ENCODE results near the gene TNIK.

TNIK gene

DNA sequence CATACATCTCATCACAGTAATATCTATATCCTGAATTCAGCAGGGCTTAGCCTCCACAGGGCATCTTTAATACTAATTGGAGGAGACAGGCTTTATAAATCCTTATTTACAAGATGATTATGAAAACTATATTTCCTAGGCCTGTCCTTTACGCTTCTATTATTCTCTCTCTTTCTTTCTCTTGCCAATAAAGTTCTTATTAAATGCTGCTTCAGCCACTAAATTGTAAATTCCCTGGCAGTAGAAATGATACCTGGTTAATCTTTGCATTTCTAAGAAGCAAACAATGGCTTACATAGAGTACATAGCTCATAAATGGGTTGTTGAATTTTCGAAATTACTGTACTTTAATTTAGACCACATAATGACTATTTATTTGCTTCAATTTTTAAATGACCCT lies 43.5 kb downstream of the TNIK start:
- DNase-seq (ENCODE audit: low read depth) = no peak

DNA sequence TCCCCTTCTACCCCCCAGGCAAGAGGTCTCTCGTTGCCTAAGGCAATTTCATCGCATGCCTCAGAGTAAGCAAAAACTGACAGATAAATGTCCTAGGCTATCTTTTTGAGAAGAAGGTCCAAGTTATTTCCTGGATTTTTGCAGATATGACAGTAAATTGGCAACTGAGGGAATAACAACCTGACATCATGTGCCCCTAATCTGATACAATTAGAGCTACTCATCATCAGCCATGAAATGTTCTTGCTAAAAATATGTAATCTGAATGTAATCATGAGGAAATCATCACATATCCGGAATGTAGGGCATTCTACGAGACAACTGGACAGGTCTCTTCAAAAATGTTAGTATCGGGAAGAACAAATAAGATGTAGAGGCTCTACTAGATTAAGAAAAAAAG lies 44.1 kb downstream of the TNIK start:
- peak; percentile 18 for DNase-seq (ENCODE audit: low read depth)

DNA sequence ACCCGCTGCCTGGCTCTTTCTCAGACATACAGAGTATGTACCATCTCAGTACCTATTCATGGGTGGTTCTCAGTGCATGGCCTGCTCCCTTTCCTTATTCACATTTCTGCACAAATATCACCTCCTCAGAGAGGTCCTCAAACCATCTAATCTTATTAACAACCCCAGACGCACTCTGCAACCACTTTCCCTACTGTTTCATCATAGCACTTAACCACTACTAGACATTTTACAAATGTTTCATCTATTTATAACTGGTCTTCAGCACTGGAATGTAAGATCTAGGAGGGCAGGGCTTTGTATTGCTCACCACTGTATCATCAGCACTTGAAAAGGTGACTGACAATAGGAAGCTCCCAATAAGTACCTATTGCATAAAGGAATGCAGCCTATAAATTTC lies 45.1 kb downstream of the TNIK start:
- peak; percentile 79 for DNase-seq (ENCODE audit: low read depth)

DNA sequence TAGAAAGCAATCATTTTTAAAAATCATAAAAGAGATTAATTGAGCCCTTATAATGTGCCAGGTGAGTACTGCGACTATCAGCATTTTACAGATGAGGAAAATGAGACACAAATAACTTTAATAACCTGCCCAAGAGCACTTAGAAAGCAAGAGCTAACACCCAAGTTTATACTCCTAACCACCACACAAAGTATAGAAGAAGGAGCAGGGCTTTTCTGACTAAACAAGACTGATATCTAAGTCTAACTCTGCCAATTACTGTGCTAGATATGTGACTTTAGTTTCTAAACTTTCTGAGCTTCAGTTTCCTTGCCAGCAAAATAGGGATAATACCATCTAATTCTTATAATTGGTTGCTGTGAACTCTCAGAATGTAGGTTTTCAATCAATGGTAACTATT lies 47.7 kb downstream of the TNIK start:
- DNase-seq (ENCODE audit: low read depth) = no peak

DNA sequence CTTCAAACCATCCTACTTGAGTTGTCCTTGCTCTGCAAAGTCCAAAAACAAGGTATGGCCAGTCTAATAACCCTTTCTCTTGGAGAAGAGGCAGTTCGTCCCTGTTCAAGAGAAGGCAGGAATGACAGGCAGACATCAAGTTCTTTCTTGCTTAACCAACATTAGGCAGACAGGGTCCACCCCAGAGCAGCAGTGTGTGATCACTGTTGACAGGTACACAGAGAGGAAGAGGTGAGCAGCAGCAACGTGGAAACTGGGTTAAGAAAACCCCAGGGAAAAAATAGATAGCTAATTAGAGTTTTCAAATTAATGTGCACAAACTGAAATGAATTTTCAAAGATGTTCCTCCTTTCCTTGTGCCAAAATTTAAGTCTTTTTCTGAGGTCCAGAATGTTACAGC lies 48.2 kb downstream of the TNIK start:
- no peak for DNase-seq (ENCODE audit: low read depth)

DNA sequence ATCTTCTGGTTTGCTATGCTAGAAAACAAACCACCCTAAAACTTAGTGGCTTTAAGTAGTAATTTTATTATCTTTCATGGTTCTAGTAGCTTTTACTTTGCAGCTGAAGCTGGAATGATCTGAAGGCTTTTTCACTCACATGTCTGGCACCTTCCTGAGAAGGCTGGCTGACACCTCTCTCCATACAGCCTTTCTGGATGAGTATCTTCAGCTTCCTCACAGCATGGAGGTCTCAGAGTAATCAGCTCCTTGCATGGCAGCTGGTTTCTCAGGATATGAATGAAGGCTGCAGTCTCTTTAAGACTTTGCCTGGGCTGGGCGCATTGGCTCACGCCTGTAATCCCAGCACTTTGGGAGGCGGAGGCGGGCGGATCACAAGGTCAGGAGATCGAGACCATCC lies 50.0 kb downstream of the TNIK start:
- no peak for DNase-seq (ENCODE audit: low read depth)

DNA sequence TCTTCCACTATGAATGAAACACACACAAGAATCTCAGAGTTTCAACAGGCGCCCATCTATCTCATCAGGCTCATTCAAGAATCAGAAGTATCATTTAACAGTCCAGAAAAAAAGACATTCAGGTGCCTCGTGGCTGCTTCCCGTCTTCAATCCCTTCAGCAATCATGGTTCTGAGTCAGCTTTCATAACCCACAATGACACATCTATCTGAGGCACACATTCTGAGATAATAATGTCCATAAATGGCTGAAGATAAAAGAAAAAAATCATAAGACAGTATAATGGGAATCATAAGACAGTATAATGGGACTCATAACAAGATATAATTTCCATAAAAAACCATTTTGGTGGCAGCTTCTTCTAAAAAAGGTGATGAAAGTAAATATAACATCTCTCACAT lies 52.4 kb downstream of the TNIK start:
- peak; percentile 76 for DNase-seq (ENCODE audit: low read depth)

DNA sequence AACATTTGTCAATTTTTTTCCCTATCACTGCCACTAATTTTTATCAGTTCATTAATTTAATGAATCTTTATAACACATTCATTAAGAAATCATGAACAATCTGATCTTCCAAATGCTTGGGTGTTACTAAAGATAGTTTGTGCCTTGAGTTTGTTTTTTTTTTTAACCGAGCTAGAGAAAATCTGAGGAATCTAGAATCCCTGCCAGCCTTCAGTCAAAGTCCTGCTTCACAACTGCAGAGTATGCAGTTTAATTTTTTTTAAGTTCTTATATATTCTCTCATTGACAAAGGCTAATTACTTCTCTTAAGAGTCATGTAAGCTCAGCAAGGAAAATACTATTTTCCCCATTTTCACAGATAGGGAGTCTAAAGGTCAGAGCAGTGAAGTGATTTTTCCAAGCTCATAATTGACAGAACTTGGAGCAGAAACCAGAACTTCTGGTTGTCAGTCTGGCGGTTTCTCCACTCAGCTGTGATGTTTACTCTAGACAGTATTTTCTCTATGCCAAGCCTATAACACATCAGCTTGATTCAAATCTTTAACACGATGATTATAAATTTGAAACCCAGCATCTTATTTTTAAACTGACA lies 55.7 kb downstream of the TNIK start:
- peak; percentile 54 for DNase-seq (ENCODE audit: low read depth)

DNA sequence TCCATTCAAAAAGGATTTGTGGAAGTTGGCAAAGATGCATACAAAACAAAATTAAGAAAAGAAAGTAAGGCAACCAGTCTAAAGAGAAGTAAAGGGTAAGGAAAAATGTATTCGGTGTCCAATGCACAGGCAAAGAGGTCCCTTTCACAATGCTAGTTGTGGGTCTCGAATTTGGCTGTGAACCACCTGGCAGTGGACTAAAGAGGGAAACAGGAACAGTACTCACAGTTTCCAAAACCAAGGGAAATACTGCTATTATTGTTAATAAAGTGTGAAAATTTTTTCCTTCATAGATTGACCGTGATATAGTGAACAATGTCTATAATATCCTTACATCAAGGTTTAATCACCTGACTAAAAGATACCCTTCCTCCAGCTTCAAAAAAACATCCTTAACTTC lies 57.9 kb downstream of the TNIK start:
- no peak for DNase-seq (ENCODE audit: low read depth)

DNA sequence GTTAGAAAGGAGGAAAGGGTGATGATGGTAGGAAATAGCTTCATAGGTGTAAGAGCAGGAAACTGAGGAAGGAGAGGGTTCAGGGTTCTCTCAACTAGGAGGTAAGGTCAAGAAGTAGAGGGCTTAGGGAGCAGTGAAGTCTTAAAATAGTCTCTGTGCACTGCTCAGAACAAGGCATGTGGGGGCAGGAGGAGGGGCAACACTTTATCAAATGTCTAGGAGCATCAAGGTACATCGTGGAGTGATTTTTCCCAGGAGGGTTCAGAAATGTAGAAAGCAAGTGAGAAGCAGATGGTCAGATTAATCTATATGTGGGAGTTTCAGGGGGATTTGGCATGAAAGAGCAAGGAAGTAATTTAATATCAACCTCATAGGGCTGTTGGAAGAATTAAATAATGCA lies 58.8 kb downstream of the TNIK start:
- no peak for DNase-seq (ENCODE audit: low read depth)

DNA sequence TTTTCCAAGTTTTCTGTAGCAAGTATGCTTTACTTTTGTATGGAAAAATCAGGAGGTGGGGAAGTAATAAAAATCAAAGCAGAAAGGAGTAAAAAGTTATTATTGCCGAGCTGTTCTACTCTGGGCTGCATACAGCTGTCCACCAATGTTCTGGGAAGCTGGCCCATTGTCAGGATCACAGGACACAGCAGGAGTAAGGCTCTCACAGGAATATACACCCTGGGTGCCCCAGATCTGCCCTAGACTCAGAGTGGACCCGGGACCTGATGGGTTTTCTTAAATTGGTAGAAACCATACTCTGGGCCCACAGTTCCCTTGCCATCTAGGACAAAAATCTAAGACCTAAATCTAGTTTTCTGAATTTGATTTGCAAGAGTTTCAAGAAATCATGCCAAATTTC lies 60.4 kb downstream of the TNIK start:
- no peak for DNase-seq (ENCODE audit: low read depth)

DNA sequence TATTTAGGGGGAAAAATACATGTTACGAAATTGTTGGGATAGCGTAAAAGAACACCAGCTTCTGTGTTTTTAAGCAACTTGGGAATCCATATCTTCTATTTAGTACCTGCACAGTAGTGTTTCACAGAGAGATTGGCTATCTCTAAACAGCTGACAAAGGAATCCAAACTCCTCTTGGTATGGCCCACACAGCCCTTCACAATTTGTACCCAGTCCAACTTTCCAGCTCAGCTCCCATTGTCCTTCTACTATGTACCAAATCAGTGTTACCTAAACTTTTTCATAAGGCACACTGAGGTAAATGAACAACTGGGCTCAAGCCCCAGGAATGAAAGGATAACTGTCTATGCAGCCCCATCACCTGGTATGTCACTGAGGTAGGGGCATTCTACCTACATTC lies 61.9 kb downstream of the TNIK start:
- DNase-seq (ENCODE audit: low read depth) = no peak

DNA sequence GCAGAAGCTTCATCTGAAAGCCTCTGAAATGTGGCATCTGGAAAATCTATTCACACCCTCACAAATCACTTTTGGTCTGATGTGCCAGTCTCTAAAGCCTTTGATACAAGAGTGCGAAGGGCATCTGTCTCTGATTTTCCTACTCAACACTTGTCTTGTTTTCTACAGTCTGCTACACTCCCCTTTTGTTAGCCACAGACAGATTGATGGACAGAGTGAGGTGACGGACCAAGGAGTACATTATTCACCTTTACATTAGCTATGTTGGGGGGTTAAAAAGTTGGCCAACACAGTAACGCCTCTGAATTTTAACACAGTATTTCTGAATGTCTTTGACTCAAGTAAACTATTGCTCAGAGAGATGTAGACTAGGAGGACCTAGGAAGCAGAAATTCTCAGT lies 63.1 kb downstream of the TNIK start:
- no peak for DNase-seq (ENCODE audit: low read depth)

DNA sequence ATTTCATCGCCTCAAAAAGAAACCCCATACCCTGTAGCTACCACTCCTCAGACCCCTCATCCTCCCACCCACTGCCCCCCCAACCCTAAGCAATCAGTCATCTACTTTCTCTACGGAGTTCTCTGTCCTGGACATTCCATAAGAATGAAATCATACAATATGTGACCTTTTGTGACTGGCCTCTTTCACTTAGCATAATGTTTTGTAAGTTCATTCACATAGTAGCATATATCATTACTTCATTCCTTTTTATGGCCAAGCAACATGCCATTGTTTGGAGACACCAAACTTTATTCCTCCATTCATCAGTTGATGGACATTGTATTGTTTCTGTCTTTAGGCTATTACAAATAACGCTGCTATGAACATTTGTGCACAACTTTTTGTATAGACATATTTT lies 64.2 kb downstream of the TNIK start:
- peak; percentile 52 for DNase-seq (ENCODE audit: low read depth)

DNA sequence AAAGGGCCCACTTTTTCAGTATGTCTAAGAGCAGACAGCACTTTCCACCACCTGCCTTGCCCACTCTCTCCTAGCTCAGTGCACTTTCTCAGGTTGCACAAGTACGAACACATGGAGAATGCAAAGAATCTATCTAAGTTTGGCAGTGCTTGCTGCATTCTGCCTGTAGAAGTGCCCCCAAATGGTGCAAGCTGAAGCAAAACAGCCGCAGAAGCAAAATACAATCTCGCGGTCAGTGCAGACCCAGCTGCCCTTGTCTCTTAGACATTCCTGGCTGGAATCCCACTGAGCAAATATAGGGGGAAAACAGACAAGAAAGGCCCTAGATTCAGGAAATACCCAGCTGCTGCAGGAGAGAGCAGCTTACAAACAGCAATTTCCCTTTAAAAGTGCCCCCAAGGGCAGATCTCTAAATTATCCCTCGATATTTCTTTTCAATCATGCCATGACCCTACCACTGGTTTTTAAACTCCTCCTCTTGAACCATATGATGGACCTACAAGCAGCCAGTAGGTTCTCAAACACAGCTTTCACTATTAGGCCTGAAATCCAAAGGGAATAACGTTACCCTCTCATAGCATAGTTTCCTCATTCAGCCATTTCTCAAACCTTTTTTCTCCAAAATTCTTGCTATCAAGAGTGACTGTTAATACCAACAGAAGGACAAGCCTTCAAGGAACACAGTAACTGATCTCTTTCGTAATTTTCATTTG lies 67.0 kb downstream of the TNIK start:
- DNase-seq (ENCODE audit: low read depth) = no peak

DNA sequence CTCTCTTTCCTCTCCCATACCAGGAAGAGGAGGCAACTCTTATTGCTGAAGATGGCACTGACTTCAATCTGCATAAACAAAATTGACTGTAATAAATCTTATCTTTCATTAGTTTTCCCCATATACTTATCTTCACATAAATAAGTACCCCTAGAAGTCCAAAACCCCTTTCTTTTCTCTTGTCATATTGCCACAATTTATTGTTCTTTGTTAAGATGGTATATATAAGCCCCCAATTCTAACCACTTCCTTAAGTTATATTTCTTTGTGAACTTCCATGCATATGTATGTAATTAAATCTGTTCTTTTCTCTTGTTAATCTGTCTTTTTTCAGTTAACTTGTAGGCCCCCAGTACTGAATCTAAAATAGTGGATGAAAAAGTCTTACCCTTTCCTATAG lies 68.8 kb downstream of the TNIK start:
- no peak for DNase-seq (ENCODE audit: low read depth)

DNA sequence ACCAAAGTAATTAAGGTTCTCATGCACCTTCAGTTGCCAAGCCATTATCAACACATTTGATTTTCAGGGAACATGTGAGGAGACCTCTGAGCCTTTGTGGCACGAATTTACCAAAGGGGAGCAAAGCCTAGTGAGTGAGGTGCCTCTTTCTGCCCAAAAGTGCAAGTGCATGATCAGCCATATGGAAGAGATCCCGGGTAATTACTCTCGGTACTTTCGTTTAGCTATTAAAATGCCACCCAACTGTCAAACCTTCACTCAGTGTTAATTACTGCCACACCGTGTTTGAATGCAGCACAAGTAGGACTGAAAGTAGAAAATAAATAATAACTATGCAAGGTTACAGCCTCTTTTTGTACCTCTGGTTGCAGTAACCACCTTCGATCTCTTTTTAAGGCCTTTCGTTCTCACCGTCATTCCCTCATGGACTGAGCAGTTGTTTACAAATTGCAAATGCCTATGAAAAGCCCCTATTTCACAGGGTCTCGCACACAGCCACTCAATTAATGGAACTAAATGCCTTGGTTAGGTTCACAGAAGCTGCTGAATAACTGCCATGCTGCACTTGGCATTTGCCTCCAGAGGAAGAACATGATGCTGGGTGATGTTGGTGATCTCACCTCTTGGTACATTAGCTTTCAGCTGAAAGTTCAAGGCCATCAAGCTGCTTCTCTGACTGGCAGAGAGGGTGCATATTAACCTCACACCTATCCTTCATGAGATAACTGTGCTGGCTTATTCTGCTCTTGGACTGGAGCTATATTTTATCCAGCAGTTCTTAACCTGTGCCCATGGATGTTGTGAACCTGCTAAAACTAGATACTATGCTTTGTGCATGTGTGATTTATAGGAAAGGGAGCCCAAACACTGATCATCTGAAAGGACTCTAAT lies 69.9 kb downstream of the TNIK start:
- DNase-seq (ENCODE audit: low read depth) = no peak

DNA sequence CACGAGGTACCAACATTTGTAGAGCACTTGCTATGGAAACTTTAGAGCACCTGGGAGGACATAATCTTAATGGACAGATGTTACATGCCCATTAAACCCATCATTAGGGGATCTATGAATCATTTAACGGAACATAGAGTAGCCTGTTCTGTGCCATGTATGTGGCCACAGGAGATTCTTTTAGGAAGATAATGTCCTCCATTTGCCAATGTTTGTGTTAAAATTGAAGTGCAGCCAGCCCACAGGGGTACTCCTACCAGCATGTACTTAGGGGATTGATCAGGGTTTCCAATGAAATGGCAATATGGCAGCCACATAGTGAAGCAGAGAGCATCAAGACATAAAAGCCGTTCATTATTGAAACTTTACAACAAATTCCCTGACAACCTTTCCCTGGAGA lies 70.7 kb downstream of the TNIK start:
- no peak for DNase-seq (ENCODE audit: low read depth)

DNA sequence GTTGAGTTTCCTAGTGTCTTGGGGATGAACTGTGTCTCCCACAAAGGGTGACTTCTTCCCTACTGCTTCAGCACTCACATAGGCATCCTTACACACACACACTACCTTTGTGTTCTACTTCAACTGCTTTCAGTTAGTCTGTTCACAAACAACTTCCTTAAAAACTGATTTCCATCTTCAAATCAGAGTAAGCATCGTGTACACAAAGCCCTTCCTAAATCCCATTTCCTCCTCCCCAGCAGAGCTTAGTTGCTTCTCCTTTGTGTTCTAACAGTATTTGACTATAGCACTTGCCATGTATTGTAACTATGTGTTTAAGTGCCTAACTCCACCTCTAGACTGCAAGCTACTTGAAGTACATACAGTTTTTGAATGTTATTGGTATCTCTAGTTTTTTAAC lies 71.7 kb downstream of the TNIK start:
- DNase-seq (ENCODE audit: low read depth) = no peak

DNA sequence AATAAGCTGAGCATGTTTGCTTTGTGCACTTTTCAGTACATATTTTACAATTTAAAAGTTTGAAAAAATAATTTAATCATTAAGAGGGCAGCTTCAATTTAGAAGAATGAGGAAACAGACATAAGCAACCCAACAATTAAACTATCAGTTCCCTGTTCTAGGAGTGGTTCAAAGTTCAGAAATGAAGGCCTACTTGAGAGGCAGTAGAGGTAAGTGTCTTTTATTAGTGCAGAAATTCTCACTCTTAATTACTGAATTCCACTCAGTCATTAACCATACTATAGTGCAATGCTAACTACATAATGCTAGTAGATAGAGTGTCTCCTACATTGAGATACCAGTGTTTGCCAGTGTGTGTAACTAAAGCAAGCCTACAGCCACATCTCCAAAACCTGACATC lies 73.1 kb downstream of the TNIK start:
- DNase-seq (ENCODE audit: low read depth) = no peak

DNA sequence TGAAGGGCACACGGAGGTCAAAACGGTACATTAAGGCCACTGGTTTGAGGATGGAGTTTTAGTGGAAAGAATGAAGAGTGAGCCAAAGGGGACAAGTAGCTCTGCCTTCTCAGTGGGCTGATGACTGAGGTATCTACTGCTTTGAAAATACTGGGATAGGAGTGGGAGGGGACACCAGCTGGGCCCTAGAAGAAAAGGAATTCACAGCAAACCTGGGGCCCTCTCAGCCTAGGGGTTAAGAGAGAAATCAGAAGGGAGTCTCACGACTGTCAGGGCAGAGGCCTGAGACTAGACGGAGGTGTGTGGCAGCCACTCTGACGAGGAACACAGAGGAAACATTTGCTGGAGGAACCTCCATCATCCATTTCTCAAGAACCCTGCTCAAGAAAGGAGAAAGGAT lies 75.1 kb downstream of the TNIK start:
- no peak for DNase-seq (ENCODE audit: low read depth)

DNA sequence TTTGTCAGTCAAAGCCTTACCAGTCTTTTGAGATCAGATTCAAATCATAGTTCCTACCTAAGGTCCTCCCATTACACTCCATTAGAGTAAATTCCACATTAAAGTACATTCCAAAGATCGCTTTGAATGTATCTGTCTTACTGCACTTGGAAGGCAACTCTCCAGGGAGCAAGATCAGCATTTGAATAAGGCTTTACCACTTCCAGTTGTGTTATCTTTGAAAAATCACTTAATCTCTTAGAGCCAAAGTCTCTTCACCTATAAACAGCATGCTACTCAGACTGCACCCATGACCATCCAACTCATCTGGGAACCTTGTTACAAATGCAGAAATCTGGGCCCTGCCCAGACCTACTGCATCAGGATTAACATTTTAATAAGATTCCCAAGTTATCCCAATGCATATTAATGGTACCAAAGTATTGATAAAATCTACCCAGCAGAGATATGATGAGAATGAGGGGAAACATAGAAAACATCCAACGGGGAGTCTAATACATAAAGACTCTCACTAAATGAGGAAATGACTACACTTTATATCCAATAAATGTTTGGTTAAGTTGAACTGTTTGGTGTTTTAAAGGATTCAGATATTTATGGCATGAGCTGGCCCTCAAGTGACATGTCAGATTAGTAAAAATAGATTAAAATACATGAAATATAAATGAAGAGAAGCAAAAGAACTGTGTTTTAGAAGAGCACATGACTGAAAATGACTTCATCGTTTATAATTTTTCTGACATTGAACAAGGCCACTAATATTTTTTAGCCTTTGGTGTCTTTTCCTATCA lies 75.9 kb downstream of the TNIK start:
- peak; percentile 84 for DNase-seq (ENCODE audit: low read depth)
